ENCODE measurements around the gene INPP1. TPM values are rescaled to one million over a fixed set of nuclear protein-coding genes. Genes with fewer than 3 reads are reported as not detected.

Gene INPP1
- total and polyA plus RNA-seq, 2 donors = 18.9 to 36.4 TPM

DNA sequence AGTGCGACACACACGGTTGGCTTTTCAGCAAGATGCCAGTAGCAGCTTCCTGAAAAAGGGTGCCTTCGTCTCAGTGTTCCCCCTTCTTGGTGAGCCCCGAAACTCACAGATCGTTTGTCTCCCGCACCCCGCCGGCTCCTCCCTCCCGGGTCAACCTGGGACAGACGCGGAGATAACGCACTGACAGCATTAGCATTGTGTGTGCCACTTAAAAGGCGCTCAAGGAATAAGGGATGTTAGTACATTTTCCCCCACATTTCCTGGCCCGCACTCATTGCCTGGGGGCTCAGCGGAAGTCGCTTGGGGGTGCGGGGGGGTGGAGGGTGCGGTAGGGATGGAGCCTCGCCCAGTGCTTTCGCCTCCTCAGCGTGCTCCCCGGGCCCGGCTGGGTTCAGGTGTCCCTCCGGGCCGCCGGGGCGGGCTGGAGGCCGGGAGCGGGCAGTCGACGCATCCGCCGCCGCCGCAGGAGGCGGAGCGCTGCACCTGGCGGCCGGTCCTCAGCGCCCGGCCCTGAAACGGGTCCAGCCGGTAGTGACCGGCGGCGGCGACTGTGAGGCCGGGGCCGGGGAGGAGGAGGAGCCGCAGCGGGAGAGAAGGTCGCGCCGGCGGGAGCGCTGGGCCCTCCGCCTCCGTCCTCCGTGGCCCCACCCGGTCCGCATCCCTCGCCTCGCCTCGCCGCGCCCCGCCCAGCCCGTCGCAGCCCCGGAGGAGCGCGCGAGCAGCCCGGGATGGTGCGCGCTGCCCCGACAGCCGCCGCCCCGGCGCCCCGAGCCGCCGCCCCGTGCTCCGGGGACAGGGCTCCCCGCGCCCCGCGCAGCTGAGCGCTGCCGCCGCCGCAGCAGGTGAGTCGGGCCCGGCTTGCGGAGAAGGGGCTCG lies 64.5 kb downstream of the INPP1 start, which contains the start of gene MFSD6:
TSS of gene MFSD6 (plus strand) at position 694 of the 876 bp plus-strand sequence. CDS start 27,675 bp downstream, outside the sequence.
- Histone ChIP-seq H3K4me1 (ENCODE audit: control insufficient read depth in 2 of 2, insufficient read depth in 2 of 2, low read length in 2 of 2) (peaks cover 10 to 25% of the 10 kb centered on the region in 2 donors), H3K27me3 (ENCODE audit: control insufficient read depth in 2 of 2, insufficient read depth in 1 of 2, low read length in 1 of 2) (no peaks in the 10 kb centered on the region), H3K9me3 (ENCODE audit: control insufficient read depth in 2 of 2, insufficient read depth in 1 of 2, low read length in 1 of 2) (peaks cover 0 to 3% of the 10 kb centered on the region in 2 donors), H3K4me3 (ENCODE audit: low read length in 2 of 2) (peak within 1 kb of the TSS; percentile 79 to 84), H3K36me3 (ENCODE audit: control insufficient read depth in 2 of 2, insufficient read depth in 2 of 2, low read length in 1 of 2) (no peaks in the 10 kb centered on the region), H3K27ac (ENCODE audit: low read depth in 1 of 2, low read length in 1 of 2) (peak within 1 kb of the TSS; percentile 89 to 98)
- WGBS = under 1% methylated on average over 97 of the region's 98 CpGs
- peak in 8 of 9 donors; percentile 51 to 88 (median 56) for DNase-seq (ENCODE audit: low read depth in 6 of 9, low spot score in 9 of 9)

- WGBS = 1% methylated on average over 54 of the region's 54 CpGs
- no peaks in the 10 kb centered on the region for H3K27me3 ChIP-seq (ENCODE audit: control insufficient read depth in 2 of 2, insufficient read depth in 1 of 2, low read length in 1 of 2)
- no peaks in the 10 kb centered on the region for H3K36me3 ChIP-seq (ENCODE audit: control insufficient read depth in 2 of 2, insufficient read depth in 2 of 2, low read length in 1 of 2)
- DNase-seq (ENCODE audit: low read depth in 6 of 9, low spot score in 9 of 9) = peak in 8 of 9 donors; percentile 34 to 88 (median 70)
- H3K9me3 ChIP-seq (ENCODE audit: control insufficient read depth in 2 of 2, insufficient read depth in 1 of 2, low read length in 1 of 2) = peaks cover 0 to 3% of the 10 kb centered on the region in 2 donors
- peaks cover 13 to 29% of the 10 kb centered on the region in 2 donors for H3K4me1 ChIP-seq (ENCODE audit: control insufficient read depth in 2 of 2, insufficient read depth in 2 of 2, low read length in 2 of 2)
- peak overlapping the region; percentile 89 to 98 for H3K27ac ChIP-seq (ENCODE audit: low read depth in 1 of 2, low read length in 1 of 2)
- peak overlapping the region; percentile 79 to 84 for H3K4me3 ChIP-seq (ENCODE audit: low read length in 2 of 2)
These were observed 65.3 kb downstream of the INPP1 start for GRCh38 chr2:190408538-190409271.

- H3K27ac ChIP-seq (ENCODE audit: low read depth in 1 of 2, low read length in 1 of 2) = no peak overlapping the region
- peak overlapping the region; percentile 79 to 84 for H3K4me3 ChIP-seq (ENCODE audit: low read length in 2 of 2)
- H3K4me1 ChIP-seq (ENCODE audit: control insufficient read depth in 2 of 2, insufficient read depth in 2 of 2, low read length in 2 of 2) = peaks cover 15 to 30% of the 10 kb centered on the region in 2 donors
- no peaks in the 10 kb centered on the region for H3K36me3 ChIP-seq (ENCODE audit: control insufficient read depth in 2 of 2, insufficient read depth in 2 of 2, low read length in 1 of 2)
- no peak for DNase-seq (ENCODE audit: low read depth in 6 of 9, low spot score in 9 of 9)
- peaks cover 0 to 3% of the 10 kb centered on the region in 2 donors for H3K9me3 ChIP-seq (ENCODE audit: control insufficient read depth in 2 of 2, insufficient read depth in 1 of 2, low read length in 1 of 2)
- H3K27me3 ChIP-seq (ENCODE audit: control insufficient read depth in 2 of 2, insufficient read depth in 1 of 2, low read length in 1 of 2) = no peaks in the 10 kb centered on the region
- WGBS = 55% methylated on average over 2 of the region's 2 CpGs
These were observed 66.2 kb downstream of the INPP1 start for GRCh38 chr2:190409616-190410015.

- H3K27me3 ChIP-seq (ENCODE audit: control insufficient read depth in 2 of 2, insufficient read depth in 1 of 2, low read length in 1 of 2) = no peaks in the 10 kb centered on the region
- no peak for DNase-seq (ENCODE audit: low read depth in 6 of 9, low spot score in 9 of 9)
- 95% methylated on average over 3 of the region's 3 CpGs for WGBS
- peaks cover 15 to 29% of the 10 kb centered on the region in 2 donors for H3K4me1 ChIP-seq (ENCODE audit: control insufficient read depth in 2 of 2, insufficient read depth in 2 of 2, low read length in 2 of 2)
- H3K4me3 ChIP-seq (ENCODE audit: low read length in 2 of 2) = no peak overlapping the region
- H3K27ac ChIP-seq (ENCODE audit: low read depth in 1 of 2, low read length in 1 of 2) = no peak overlapping the region
- H3K36me3 ChIP-seq (ENCODE audit: control insufficient read depth in 2 of 2, insufficient read depth in 2 of 2, low read length in 1 of 2) = no peaks in the 10 kb centered on the region
- H3K9me3 ChIP-seq (ENCODE audit: control insufficient read depth in 2 of 2, insufficient read depth in 1 of 2, low read length in 1 of 2) = peaks cover 0 to 3% of the 10 kb centered on the region in 2 donors
These were observed 66.8 kb downstream of the INPP1 start for GRCh38 chr2:190410166-190410565.

DNA sequence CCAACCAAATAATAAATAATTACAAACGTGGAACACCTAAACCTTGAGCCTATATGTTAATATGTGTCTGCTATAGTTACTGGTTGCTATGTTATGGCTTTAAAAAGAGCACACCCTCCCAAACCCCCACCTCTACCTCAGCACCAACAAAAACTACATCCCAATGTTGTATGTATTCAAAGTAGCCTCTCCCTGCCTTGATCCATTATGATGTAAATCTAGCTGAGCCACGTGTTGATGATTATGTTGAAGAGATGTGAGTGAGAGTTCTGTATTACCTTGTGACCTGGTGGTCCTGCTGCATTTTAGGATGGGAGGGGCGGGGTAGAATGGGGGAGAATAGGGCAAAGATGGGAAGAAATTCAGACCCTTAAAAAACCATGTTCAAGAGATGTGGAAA lies 69.6 kb downstream of the INPP1 start:
- Histone ChIP-seq H3K27me3 (ENCODE audit: control insufficient read depth in 2 of 2, insufficient read depth in 1 of 2, low read length in 1 of 2) (no peaks in the 10 kb centered on the region), H3K4me1 (ENCODE audit: control insufficient read depth in 2 of 2, insufficient read depth in 2 of 2, low read length in 2 of 2) (peaks cover 6 to 17% of the 10 kb centered on the region in 2 donors), H3K4me3 (ENCODE audit: low read length in 2 of 2) (no peak overlapping the region), H3K9me3 (ENCODE audit: control insufficient read depth in 2 of 2, insufficient read depth in 1 of 2, low read length in 1 of 2) (no peaks in the 10 kb centered on the region), H3K36me3 (ENCODE audit: control insufficient read depth in 2 of 2, insufficient read depth in 2 of 2, low read length in 1 of 2) (no peaks in the 10 kb centered on the region), H3K27ac (ENCODE audit: low read depth in 1 of 2, low read length in 1 of 2) (no peak overlapping the region)
- WGBS = 92% methylated on average over 3 of the region's 3 CpGs
- no peak for DNase-seq (ENCODE audit: low read depth in 6 of 9, low spot score in 9 of 9)

DNA sequence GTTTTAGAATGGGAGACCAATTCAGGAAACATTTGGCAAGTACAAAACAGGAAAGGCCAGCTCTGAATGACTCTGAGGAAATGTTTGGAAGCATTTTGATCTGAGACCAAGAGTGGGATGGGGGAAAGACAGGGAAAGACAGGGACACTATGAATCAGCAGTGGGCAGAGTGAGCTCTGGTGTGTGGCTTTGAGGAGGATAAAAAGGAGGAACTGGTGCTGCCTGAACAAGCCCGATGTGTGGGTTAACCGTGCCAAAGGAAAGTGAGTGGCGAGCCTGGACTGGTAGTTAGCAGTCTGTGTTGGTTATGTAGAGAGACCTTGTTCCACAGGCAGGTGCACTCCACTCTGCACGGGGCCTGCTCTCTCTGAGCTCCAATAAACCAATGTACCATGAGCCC lies 70.0 kb downstream of the INPP1 start:
- no peak for DNase-seq (ENCODE audit: low read depth in 6 of 9, low spot score in 9 of 9)
- H3K36me3 ChIP-seq (ENCODE audit: control insufficient read depth in 2 of 2, insufficient read depth in 2 of 2, low read length in 1 of 2) = no peaks in the 10 kb centered on the region
- WGBS = 48% methylated on average over 4 of the region's 4 CpGs
- no peak overlapping the region for H3K27ac ChIP-seq (ENCODE audit: low read depth in 1 of 2, low read length in 1 of 2)
- H3K9me3 ChIP-seq (ENCODE audit: control insufficient read depth in 2 of 2, insufficient read depth in 1 of 2, low read length in 1 of 2) = no peaks in the 10 kb centered on the region
- H3K27me3 ChIP-seq (ENCODE audit: control insufficient read depth in 2 of 2, insufficient read depth in 1 of 2, low read length in 1 of 2) = no peaks in the 10 kb centered on the region
- H3K4me3 ChIP-seq (ENCODE audit: low read length in 2 of 2) = no peak overlapping the region
- peaks cover 6 to 17% of the 10 kb centered on the region in 2 donors for H3K4me1 ChIP-seq (ENCODE audit: control insufficient read depth in 2 of 2, insufficient read depth in 2 of 2, low read length in 2 of 2)

GRCh38 chr2:190415251-190415650 lies 71.9 kb downstream of the INPP1 start:
- Histone ChIP-seq H3K4me3 (ENCODE audit: low read length in 2 of 2) (no peak overlapping the region), H3K4me1 (ENCODE audit: control insufficient read depth in 2 of 2, insufficient read depth in 2 of 2, low read length in 2 of 2) (peaks cover 6 to 7% of the 10 kb centered on the region in 2 donors), H3K27me3 (ENCODE audit: control insufficient read depth in 2 of 2, insufficient read depth in 1 of 2, low read length in 1 of 2) (no peaks in the 10 kb centered on the region), H3K36me3 (ENCODE audit: control insufficient read depth in 2 of 2, insufficient read depth in 2 of 2, low read length in 1 of 2) (peaks cover 0 to 2% of the 10 kb centered on the region in 2 donors), H3K9me3 (ENCODE audit: control insufficient read depth in 2 of 2, insufficient read depth in 1 of 2, low read length in 1 of 2) (no peaks in the 10 kb centered on the region), H3K27ac (ENCODE audit: low read depth in 1 of 2, low read length in 1 of 2) (no peak overlapping the region)
- DNase-seq (ENCODE audit: low read depth in 6 of 9, low spot score in 9 of 9) = no peak
- WGBS = over 99% methylated on average over 4 of the region's 4 CpGs

GRCh38 chr2:190415794-190416775 lies 72.7 kb downstream of the INPP1 start:
- H3K4me1 ChIP-seq (ENCODE audit: control insufficient read depth in 2 of 2, insufficient read depth in 2 of 2, low read length in 2 of 2) = peaks cover 6 to 7% of the 10 kb centered on the region in 2 donors
- no peaks in the 10 kb centered on the region for H3K9me3 ChIP-seq (ENCODE audit: control insufficient read depth in 2 of 2, insufficient read depth in 1 of 2, low read length in 1 of 2)
- peaks cover 0 to 2% of the 10 kb centered on the region in 2 donors for H3K36me3 ChIP-seq (ENCODE audit: control insufficient read depth in 2 of 2, insufficient read depth in 2 of 2, low read length in 1 of 2)
- H3K27ac ChIP-seq (ENCODE audit: low read depth in 1 of 2, low read length in 1 of 2) = peak overlapping the region in 1 of 2 donors; percentile 10
- peak in 1 of 9 donors; percentile 38 for DNase-seq (ENCODE audit: low read depth in 6 of 9, low spot score in 9 of 9)
- H3K27me3 ChIP-seq (ENCODE audit: control insufficient read depth in 2 of 2, insufficient read depth in 1 of 2, low read length in 1 of 2) = no peaks in the 10 kb centered on the region
- WGBS = 15% methylated on average over 2 of the region's 2 CpGs
- H3K4me3 ChIP-seq (ENCODE audit: low read length in 2 of 2) = no peak overlapping the region

Measured in thymus (tissue), 11 donors.